Measurements from ENCODE around the gene CCL13.

Gene CCL13

GRCh38 chr17:34386697-34387550, 30.6 kb downstream of the CCL13 start:
- no peak for DNase-seq

GRCh38 chr17:34387566-34387965, 31.3 kb downstream of the CCL13 start:
- no peak for DNase-seq

DNA sequence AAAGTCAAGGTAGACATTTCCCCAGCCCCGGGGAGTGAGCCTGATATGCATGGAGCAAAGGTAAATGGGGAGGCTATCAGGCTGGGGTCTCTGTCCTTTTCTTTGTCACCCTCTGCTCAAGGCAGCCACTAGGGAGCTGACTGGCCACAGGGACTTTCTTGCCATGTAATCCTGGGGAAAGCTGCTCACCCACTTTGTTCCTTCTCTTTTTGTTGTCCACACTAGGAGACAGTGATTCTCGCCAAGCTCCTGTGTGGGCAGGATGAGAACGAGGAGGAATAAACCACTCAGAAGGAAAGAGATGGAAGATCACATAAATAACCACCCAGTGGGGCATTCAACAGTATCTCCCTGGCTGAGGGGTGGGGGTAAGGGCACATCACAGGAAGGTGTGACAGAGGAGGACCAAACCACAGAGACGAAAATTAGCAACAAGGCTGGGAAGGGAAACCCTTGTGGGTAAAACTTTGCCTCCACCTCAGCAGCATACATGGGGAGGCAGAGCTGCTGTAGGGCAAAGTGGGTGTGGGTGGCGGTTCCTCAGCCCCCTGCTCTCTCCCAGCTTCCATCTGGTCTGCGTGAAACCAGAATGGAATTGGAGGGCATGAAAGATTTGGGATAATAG, 33.0 kb downstream of the CCL13 start:
- DNase-seq: no peak

DNA sequence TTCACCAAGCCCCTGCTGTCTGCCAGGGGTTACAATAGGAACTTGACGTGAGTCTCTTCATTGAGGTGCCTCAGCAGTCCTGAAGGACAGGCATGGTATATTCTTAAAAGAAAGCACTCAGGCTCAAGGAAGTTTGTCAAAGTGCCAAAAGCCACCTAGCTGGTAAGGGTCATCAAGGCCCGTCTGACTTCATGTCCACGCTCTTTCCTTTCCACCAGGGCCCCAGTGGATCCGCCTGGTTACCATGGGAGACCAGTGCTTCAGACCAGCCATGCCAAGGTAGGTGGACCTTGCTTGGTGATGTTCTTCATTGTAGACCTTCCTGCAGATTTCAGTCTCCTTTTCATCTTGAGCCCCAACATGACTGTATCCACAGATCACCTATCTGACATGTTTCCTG, 34.4 kb downstream of the CCL13 start:
- DNase-seq: no peak

DNA sequence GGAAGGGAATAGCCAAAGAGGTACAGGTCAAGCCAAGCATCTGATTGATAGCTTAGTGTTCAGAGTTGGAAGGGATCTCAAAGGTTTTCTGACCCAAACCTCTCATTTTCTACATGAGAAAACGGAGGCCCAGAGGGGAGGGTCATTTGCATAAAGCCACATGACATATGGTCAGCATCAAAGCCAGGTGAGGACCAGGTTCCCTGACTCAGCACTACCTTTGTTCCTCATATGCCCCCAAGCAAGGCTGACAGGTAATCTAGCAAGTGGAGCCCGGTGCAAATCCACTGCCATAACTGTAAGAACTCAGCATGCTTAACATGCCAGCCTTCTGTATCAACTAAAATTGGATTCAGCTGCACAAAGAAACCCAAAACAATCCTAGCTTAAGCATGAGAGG, 35.0 kb downstream of the CCL13 start:
- DNase-seq: no peak

DNA sequence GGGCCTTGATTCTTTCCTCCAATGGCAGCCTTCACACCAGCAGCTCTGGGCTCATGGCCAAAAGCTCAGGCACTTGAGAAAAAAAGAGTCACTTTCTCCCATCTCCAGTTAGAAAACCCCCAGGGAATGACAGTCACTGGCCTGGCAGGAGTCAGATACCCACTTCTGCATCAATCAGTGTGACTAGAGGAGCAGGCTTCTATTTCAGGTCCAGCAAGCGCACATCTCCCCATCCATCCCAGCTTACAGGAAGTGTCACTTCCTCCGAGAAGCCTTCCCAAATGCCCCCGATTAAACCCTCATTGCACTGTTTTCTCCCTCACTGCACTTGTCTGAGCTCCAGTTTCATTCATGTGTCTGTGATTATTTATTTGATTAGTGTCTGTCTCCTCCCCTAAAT, 37.1 kb downstream of the CCL13 start:
- DNase-seq: peak; percentile 79 to 95

- no peak for DNase-seq
Measured at GRCh38 chr17:34397265-34397664, 41.0 kb downstream of the CCL13 start.

DNA sequence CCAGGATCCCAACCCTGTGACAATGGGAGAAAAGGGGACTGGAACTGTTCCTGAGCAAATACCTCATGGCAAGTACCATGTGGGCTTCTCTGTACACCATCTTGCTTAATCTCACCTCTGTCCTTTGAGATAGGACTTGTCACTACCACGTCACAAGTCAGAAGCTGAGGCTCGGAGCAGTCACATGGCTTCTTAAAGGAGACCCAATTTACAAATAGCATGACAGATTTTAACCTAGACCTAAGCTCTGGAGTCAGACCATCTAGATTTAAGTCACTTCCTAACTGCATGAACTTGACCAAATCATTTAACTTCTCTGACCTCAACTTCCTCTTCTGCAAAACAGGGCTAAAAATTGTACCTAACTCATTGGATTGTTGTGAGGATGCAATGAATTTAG, 42.7 kb downstream of the CCL13 start:
- DNase-seq: no peak

DNA sequence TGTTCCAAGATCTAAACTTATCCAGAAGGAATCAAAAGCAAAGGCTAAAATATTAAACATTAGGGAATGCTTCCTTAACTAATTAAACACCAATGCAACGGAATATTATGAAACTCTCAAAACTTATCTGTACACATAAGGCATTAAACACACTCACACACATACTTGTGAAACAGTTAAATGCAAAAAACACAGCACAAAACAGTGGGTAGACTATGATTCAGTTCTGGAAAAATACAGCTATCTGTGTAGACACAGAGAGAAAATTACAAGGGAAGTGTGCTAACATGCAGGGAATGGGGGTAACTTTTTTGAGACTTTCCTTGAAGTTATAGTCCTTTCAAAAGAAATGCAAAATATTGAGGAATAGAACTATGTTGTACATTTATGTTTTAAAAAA, 43.4 kb downstream of the CCL13 start:
- DNase-seq: no peak

DNA sequence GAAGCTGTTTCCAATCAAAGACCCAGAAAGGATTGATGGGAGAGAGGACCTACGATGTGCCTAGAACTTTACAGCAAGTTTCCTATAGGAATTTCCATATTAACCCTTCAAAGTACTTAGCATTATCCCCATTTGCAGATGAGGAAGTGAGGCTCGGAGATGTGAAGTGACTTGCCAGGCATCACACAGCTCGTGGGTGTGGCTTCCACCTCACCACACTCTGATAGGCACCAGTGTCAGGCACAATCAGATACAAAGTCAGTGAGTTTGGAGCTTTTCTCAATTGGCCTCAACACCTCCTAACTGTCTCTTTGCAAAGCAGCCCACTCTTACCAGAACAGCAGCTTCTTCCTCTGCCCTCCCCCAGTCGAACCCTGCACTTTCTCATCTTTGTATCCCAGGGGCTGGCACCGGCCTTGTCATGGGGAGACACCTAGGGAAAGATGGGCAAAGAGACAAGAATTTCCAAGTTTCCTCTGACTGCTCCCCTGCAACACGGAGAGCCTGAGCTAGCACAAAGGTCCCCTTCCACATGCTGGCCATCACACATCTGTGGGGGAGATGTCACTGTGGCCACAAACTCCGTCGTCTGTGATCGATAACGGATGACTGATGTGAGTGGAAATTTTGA, 44.1 kb downstream of the CCL13 start:
- no peak for DNase-seq

- DNase-seq: peak; percentile 76 to 95
Measured at GRCh38 chr17:34401165-34401564, 44.9 kb downstream of the CCL13 start.

- no peak for DNase-seq
Measured at GRCh38 chr17:34403006-34403405, 46.7 kb downstream of the CCL13 start.

DNA sequence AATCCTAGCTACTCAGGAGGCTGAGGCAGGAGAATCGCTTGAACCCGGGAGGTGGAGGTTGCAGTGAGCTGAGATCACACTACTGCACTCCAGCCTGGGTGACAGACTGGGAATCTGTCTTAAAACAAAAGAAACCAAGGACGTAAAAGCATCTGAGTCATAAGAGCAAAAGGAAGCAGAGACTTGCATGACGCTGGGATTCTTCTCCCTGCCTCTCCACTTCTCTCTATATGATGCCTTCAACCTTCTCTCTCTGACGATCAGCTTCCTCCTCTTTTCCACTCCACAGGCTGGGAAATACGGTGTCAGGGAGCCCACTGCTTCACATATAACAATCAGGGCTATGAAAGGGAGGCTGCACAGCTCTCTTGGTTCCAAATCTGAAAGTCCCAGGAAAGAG, 49.9 kb downstream of the CCL13 start:
- no peak for DNase-seq

All from NCI-H187 (cell line).